IMR-90 (cell line): ENCODE results near the gene TMPRSS3.

ENCODE experiments used
- BHLHE40 ChIP-seq: fragments of 150-350 bp; IDR thresholded peaks from 2 replicates; pipeline ENCODE4 v1.6.1; 2016; ENCODE audit warnings: mild to moderate bottlenecking, low read depth, low read length
- CEBPB ChIP-seq: IDR thresholded peaks from 2 replicates; pipeline ENCODE4 v1.6.1; 2012; ENCODE audit warnings: low read depth, low read length, improper control_type of control experiment
- CHD1 ChIP-seq: IDR thresholded peaks from 2 replicates; pipeline ENCODE4 v1.6.1; 2012; ENCODE audit warnings: low read depth, low read length, improper control_type of control experiment
- CTCF ChIP-seq: conservative IDR thresholded peaks from 2 replicates; pipeline ENCODE4 v1.5.1; 2012; ENCODE audit warnings: mild to moderate bottlenecking, low read depth, low read length, improper control_type of control experiment
- FOS ChIP-seq: fragments of 150-350 bp; IDR thresholded peaks from 2 replicates; pipeline ENCODE4 v1.6.1; 2016; ENCODE audit warnings: low read depth, low read length
- MXI1 ChIP-seq: IDR thresholded peaks from 2 replicates; pipeline ENCODE4 v1.6.1; 2012; ENCODE audit warnings: low read depth, mild to moderate bottlenecking, low read length, moderate library complexity, borderline replicate concordance
- POLR2A ChIP-seq: IDR thresholded peaks from 2 replicates; pipeline ENCODE4 v1.6.1; 2012; ENCODE audit warnings: mild to moderate bottlenecking, low read depth, low read length
- RAD21 ChIP-seq: IDR thresholded peaks from 2 replicates; pipeline ENCODE4 v1.6.1; 2012; ENCODE audit warnings: low read length, improper control_type of control experiment
- SMC3 ChIP-seq: fragments of 150-350 bp; IDR thresholded peaks from 2 replicates; pipeline ENCODE4 v1.6.1; 2016; ENCODE audit warnings: low read depth, mild to moderate bottlenecking, antibody characterized with exemption, low read length, moderate library complexity
- USF2 ChIP-seq: fragments of 150-350 bp; IDR thresholded peaks from 2 replicates; pipeline ENCODE4 v1.6.1; 2017; ENCODE audit warnings: mild to moderate bottlenecking, antibody characterized with exemption, low read length, low read depth
- TF ChIP-seq, protein P1 (sequence below): fragments of 150-350 bp; IDR thresholded peaks from 2 replicates; pipeline ENCODE4 v1.6.1; 2016; ENCODE audit warnings: low read depth, mild to moderate bottlenecking, low read length, moderate library complexity, borderline replicate concordance

- TF ChIP-seq CTCF (no peak), USF2 (no peak), POLR2A (no peak), CHD1 (no peak), CEBPB (no peak), RAD21 (no peak), MXI1 (no peak), BHLHE40 (no peak), SMC3 (no peak), FOS (no peak)
- TF ChIP-seq, protein P1, sequence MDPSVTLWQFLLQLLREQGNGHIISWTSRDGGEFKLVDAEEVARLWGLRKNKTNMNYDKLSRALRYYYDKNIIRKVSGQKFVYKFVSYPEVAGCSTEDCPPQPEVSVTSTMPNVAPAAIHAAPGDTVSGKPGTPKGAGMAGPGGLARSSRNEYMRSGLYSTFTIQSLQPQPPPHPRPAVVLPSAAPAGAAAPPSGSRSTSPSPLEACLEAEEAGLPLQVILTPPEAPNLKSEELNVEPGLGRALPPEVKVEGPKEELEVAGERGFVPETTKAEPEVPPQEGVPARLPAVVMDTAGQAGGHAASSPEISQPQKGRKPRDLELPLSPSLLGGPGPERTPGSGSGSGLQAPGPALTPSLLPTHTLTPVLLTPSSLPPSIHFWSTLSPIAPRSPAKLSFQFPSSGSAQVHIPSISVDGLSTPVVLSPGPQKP = no peak
Observed at GRCh38 chr21:42374864-42375499, 20.9 kb downstream of the TMPRSS3 start.
